Sigmoid colon (tissue), 7 donors: ENCODE measurements around the gene GLYR1. TPM values are rescaled to one million over a fixed set of nuclear protein-coding genes. Genes with fewer than 3 reads are reported as not detected.
"Not testable (repeated sequence)": the region's sequence is repeated elsewhere in the genome, so short reads cannot be mapped to it uniquely, and the experiment has no call there.

Experiments used
- DNase-seq: peaks from one replicate; pipeline ENCODE4 v3.0.0-alpha.2; 2019
- H3K27ac ChIP-seq, 4 donors: fragments of 200-600 bp; sonication (generic); one replicate each; pipeline ENCODE4 v1.5.1; 2016 to 2019; ENCODE audit warnings: mild to moderate bottlenecking in 1 of 4
- H3K27me3 ChIP-seq, 3 donors: fragments of 200-600 bp; sonication (generic); one replicate each; pipeline ENCODE4 v1.5.1; 2019; ENCODE audit warnings: mild to moderate bottlenecking in 1 of 3
- H3K36me3 ChIP-seq, 4 donors: fragments of 200-600 bp; sonication (generic); one replicate each; pipeline ENCODE4 v1.5.1; 2016 to 2019
- H3K4me1 ChIP-seq, 4 donors: fragments of 200-600 bp; sonication (generic); one replicate each; pipeline ENCODE4 v1.5.1; 2017 to 2019
- H3K4me3 ChIP-seq, 4 donors: fragments of 200-600 bp; sonication (generic); one replicate each; pipeline ENCODE4 v1.5.1; 2017 to 2019; ENCODE audit warnings: mild to moderate bottlenecking in 2 of 4, moderate library complexity in 1 of 4
- H3K9me3 ChIP-seq, 4 donors: fragments of 200-600 bp in 3 of 4; sonication (generic) in 3 of 4; one replicate each; pipeline versions ENCODE4 v1.5.1 to v1.6.1; 2013 to 2019
- EP300 ChIP-seq, 4 donors: sonication (generic); formaldehyde crosslinking; IDR thresholded peaks; one replicate each; pipeline ENCODE4 v1.6.1; 2017; ENCODE audit warnings: antibody characterized with exemption in 4 of 4
- POLR2A ChIP-seq, 2 donors: fragments of 450-650 bp; IDR thresholded peaks; one replicate each; pipeline ENCODE4 v1.6.1; 2016; ENCODE audit warnings: antibody characterized with exemption in 2 of 2, mild to moderate bottlenecking in 2 of 2, moderate library complexity in 2 of 2
- POLR2AphosphoS5 ChIP-seq, 4 donors: sonication (generic); formaldehyde crosslinking; IDR thresholded peaks; one replicate each; pipeline ENCODE4 v1.6.1; 2017; ENCODE audit warnings: antibody characterized with exemption in 4 of 4
- whole genome bisulfite sequencing, 2 donors: extraction: QIAGEN DNeasy Blood & Tissue Kit; methylation state at CpG; one replicate each; pipeline ENCODE4 v1.1.7; 2013; 5-methylcytosine and 5-hydroxymethylcytosine counted together
- intact Hi-C: fragments of 100-400 bp; cut with DNase I; formaldehyde crosslinking; loops from one replicate; pipeline ENCODE4 v1.15.1; 2023
- polyA plus RNA-seq, 3 donors: library from polyadenylated mRNA; stranded (reverse); fragments of 200-250 nt; gene quantifications; one replicate each; pipeline ENCODE4 v1.2.3, GENCODE V29; 2013
- total RNA-seq, 4 donors: library from RNA; depleted of rRNA; stranded (reverse); fragments of >200 nt; gene quantifications; one replicate each; pipeline ENCODE4 v1.1.0, GENCODE V29; 2016
- TF ChIP-seq, protein P1 (sequence below), 4 experiments: fragments of 450-650 bp in 3 of 4; fragments of 200-600 bp in 1 of 4; IDR thresholded peaks; one replicate each; pipeline ENCODE4 v1.5.1; 2016 to 2019; ENCODE audit warnings: antibody characterized with exemption in 4 of 4, mild to moderate bottlenecking in 3 of 4, moderate library complexity in 2 of 4
- donor health status: healthy with polysubstance abuse.
- donor health status: Bipolar disorder and iron deficiency.
- donor health status: healthy.

The GLYR1 gene
- total RNA-seq (10 to 100 TPM; 56.7 to 67.3 (median 59.9) TPM), polyA plus RNA-seq (10 to 100 TPM; 48.0 to 70.5 (median 70.3) TPM)

DNA sequence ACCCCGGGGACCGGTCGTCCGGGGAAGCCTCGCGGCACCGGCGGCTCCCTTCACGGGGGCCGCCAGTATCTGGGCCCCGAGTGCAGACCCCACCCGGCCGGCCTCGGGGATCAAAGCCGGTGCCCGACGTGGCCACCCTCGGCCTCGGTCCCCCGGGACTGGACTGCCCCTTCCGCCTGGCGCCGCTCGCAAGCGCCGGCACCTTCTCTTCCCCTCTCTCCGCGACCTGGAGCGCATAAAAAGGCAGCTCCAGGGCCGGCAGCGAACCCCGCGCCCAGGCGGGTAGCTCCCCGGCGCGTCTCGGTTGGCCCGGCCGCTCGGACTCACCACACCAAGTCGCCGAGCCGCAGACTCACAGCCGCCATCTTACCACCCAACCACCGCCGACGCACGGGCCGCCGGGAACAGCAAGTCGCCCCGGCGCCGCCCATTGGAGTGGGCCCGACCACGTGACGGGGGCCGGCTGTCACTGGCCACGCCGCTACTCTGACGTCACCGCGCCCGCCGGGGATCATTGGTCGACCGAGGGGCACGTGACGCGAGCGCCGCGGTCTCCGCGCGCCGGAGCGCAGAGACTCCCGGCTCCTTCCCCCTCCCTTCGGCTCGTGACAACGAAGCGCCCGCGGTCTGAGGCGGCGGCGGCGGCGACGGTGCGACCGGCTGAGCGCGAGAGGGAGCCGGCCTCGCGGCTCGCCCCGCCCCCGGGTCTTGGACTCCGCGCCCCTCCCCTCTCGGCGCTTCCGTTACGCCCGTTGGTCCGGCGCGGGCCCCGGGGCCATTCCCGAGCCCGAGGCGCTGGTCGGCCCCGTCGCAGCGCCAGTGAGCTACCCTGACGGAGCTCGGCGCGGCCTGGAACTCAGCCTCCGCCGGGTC is at the start of gene GLYR1, which contains the start of gene UBN1:
Gene GLYR1, minus strand, starts transcription at position 388 of the 873 bp plus-strand sequence. Its CDS starts 23 bp downstream, at position 365.
Gene UBN1, plus strand, starts transcription at position 581 of the 873 bp plus-strand sequence. CDS start 5,437 bp downstream, outside the sequence.
- Histone ChIP-seq H3K27me3 (no peaks in the 10 kb centered on the region), H3K27ac (peak within 1 kb of the TSS; percentile 97 to 99 (median 98)), H3K4me3 (peak within 1 kb of the TSS; percentile 81 to 97 (median 94)), H3K9me3 (no peaks in the 10 kb centered on the region), H3K4me1 (peaks cover 0 to 56% (median 44%) of the 10 kb centered on the region in 4 donors), H3K36me3 (peaks cover 0 to 34% (median 21%) of the 10 kb centered on the region in 4 donors)
- intact Hi-C loops = loop anchor here (1.0 to 5.0 kb wide), 5 partner anchors 44 to 185 kb away; partner anchors contain the start of genes NAGPA, ROGDI and SEC14L5
- TF ChIP-seq POLR2AphosphoS5 (IDR thresholded peaks at IDR 0.05) = peak; percentile 80 to 93 (median 92)
- TF ChIP-seq POLR2A (IDR thresholded peaks at IDR 0.05) = peak; percentile 49 to 70
- TF ChIP-seq, protein P1, sequence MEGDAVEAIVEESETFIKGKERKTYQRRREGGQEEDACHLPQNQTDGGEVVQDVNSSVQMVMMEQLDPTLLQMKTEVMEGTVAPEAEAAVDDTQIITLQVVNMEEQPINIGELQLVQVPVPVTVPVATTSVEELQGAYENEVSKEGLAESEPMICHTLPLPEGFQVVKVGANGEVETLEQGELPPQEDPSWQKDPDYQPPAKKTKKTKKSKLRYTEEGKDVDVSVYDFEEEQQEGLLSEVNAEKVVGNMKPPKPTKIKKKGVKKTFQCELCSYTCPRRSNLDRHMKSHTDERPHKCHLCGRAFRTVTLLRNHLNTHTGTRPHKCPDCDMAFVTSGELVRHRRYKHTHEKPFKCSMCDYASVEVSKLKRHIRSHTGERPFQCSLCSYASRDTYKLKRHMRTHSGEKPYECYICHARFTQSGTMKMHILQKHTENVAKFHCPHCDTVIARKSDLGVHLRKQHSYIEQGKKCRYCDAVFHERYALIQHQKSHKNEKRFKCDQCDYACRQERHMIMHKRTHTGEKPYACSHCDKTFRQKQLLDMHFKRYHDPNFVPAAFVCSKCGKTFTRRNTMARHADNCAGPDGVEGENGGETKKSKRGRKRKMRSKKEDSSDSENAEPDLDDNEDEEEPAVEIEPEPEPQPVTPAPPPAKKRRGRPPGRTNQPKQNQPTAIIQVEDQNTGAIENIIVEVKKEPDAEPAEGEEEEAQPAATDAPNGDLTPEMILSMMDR (IDR thresholded peaks at IDR 0.05) = no peak
- peak in 1 of 4 donors; percentile 3 for TF ChIP-seq EP300 (IDR thresholded peaks at IDR 0.05)
- 0% methylated on average over 126 of the region's 126 CpGs for WGBS, 2 donors
- peak; percentile 99 for DNase-seq

DNA sequence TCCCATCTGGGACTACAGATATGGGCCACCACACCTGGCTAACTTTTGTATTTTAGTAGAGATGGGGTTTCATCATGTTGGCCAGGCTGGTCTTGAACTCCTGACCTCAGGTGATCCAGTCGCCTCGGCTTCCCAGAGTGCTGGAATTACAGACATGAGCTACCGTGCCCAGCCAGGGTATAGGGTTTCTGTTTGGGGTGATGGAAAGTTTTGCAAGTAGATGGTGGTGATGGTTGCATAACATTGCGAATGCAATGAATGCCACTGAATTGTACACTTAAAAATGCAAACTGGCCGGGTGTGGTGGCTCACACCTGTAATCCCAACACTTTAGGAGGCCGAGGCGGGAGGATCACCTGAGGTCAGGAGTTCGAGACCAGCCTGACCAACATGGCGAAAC is 49.7 kb upstream of the GLYR1 start:
- H3K27me3 ChIP-seq, H3K36me3 ChIP-seq, H3K4me3 ChIP-seq, DNase-seq, intact Hi-C loops, H3K9me3 ChIP-seq, H3K27ac ChIP-seq: not testable (repeated sequence)
- peaks cover 0 to 16% (median 13%) of the 10 kb centered on the region in 4 donors for H3K4me1 ChIP-seq
- WGBS, 2 donors = 93 to 96% methylated on average over 9 of the region's 9 CpGs

DNA sequence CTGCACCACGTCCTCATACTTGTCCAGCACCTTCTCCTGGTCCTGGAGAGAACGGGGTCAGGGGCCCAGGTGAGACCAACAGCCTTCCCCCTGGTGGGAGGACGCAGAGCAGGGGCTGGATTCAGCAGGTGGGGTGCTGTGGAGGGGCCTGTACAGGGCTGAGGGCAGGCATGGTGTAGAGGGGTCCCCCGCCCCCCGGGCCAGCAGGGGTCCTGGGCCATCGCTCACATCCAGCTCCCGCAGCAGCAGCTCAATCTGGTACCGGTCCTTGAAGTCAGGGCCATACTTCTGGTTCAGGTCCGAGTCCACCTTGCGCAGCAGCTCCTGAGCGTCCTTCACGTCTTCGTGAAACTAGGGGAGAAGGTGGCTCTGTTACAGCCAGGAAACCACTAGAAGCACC is 48.3 kb upstream of the GLYR1 start:
- intact Hi-C loops = no loop called here
- Histone ChIP-seq H3K4me3 (no peak overlapping the region), H3K4me1 (peaks cover 0 to 16% (median 13%) of the 10 kb centered on the region in 4 donors), H3K36me3 (peaks cover 0 to 9% (median 0%) of the 10 kb centered on the region in 4 donors), H3K9me3 (peaks cover 0 to 2% (median 0%) of the 10 kb centered on the region in 4 donors), H3K27me3 (no peaks in the 10 kb centered on the region), H3K27ac (no peak overlapping the region)
- TF ChIP-seq, protein P1 (IDR thresholded peaks at IDR 0.05) = no peak
- TF ChIP-seq POLR2A (IDR thresholded peaks at IDR 0.05) (no peak), EP300 (IDR thresholded peaks at IDR 0.05) (no peak), POLR2AphosphoS5 (IDR thresholded peaks at IDR 0.05) (no peak)
- 93 to 95% methylated on average over 13 of the region's 13 CpGs for WGBS, 2 donors
- DNase-seq = no peak

- no peak overlapping the region for H3K27ac ChIP-seq
- H3K4me1 ChIP-seq = peaks cover 0 to 16% (median 13%) of the 10 kb centered on the region in 4 donors
- no peak overlapping the region for H3K4me3 ChIP-seq
- TF ChIP-seq POLR2AphosphoS5 (IDR thresholded peaks at IDR 0.05) = no peak
- no peak for TF ChIP-seq POLR2A (IDR thresholded peaks at IDR 0.05)
- TF ChIP-seq, protein P1 (IDR thresholded peaks at IDR 0.05) = no peak
- TF ChIP-seq EP300 (IDR thresholded peaks at IDR 0.05) = no peak
- H3K36me3 ChIP-seq = peaks cover 0 to 18% (median 0%) of the 10 kb centered on the region in 4 donors
- WGBS, 2 donors = 93 to 94% methylated on average over 22 of the region's 22 CpGs
- no peak for DNase-seq
- H3K27me3 ChIP-seq = no peaks in the 10 kb centered on the region
- intact Hi-C loops = no loop called here
- peaks cover 0 to 2% (median 0%) of the 10 kb centered on the region in 4 donors for H3K9me3 ChIP-seq
These were observed 47.4 kb upstream of the GLYR1 start for GRCh38 chr16:4894276-4895150.
